Activated B cell treated with CpG ODN at 0.5 μM for 24 hours (primary cell): ENCODE measurements around the gene ATP5F1B. TPM values are rescaled to one million over a fixed set of nuclear protein-coding genes. Genes with fewer than 3 reads are reported as not detected.

Experiments
- ATAC-seq: fragments of 200-7000 bp; cut with Tn5 transposase; one replicate; pipeline ENCODE4 v1.10.0; 2021; ENCODE audit warnings: low read depth, mild to moderate bottlenecking, moderate library complexity
- CTCF ChIA-PET: fragments of 350-600 bp; sonication (Branson Sonifier 250); formaldehyde crosslinking; loops from one replicate; lab custom pipeline; 2021; ENCODE audit warnings: antibody characterized with exemption; lab: Charles Lee
- POLR2A ChIA-PET: fragments of 350-600 bp; sonication (Branson Sonifier 250); formaldehyde crosslinking; loops from one replicate; lab custom pipeline; 2021; ENCODE audit warnings: antibody characterized with exemption; lab: Charles Lee
- DNase-seq: peaks from one replicate; pipeline ENCODE4 v3.0.0; 2022
- H3K27ac Mint-ChIP-seq: one replicate; pipeline ENCODE4 v1.8.0; 2020; ENCODE audit warnings: mixed read lengths
- H3K27me3 Mint-ChIP-seq: one replicate; pipeline ENCODE4 v1.8.0; 2021; ENCODE audit warnings: mixed read lengths
- H3K36me3 Mint-ChIP-seq: one replicate; pipeline ENCODE4 v1.8.0; 2021; ENCODE audit warnings: low read depth, mixed read lengths
- H3K4me1 Mint-ChIP-seq: one replicate; pipeline ENCODE4 v1.8.0; 2021; ENCODE audit warnings: mixed read lengths
- H3K4me3 Mint-ChIP-seq: one replicate; pipeline ENCODE4 v1.8.0; 2020; ENCODE audit warnings: mild to moderate bottlenecking, mixed read lengths
- H3K9me3 Mint-ChIP-seq: one replicate; pipeline ENCODE4 v1.8.0; 2020; ENCODE audit warnings: mixed read lengths
- CTCF ChIP-seq: fragments of 200-600 bp; IDR thresholded peaks from one replicate; pipeline ENCODE4 v1.8.0; 2022; ENCODE audit warnings: antibody characterized with exemption, mild to moderate bottlenecking
- intact Hi-C: fragments of 100-400 bp; cut with micrococcal nuclease; formaldehyde crosslinking; loops from one replicate; pipeline ENCODE4 v1.15.1; 2024
- total RNA-seq: library from RNA; stranded (reverse); gene quantifications from 2 replicates; pipeline ENCODE4 v1.2.3, GENCODE V29; 2022

The ATP5F1B gene
- total RNA-seq, 1 donor from 2014 or later: 499 TPM

- POLR2A ChIA-PET: interaction anchor here (0.6 to 7.4 kb wide), 37 partner anchors 9 to 1069 kb away, joined by 3 to 159 read pairs (median 5); partner anchors contain the start of genes ATP5F1B, BAZ2A, DDIT3 and ESYT1
Measured at GRCh38 chr12:56687223-56688128, 41.7 kb upstream of the ATP5F1B start.

GRCh38 chr12:56684745-56685359 lies 39.1 kb upstream of the ATP5F1B start:
- CTCF ChIA-PET: interaction anchor here (0.9 to 3.7 kb wide), 2 partner anchors 48 to 49 kb away, joined by 3 to 15 read pairs; no protein-coding TSS in a partner anchor
- POLR2A ChIA-PET: interaction anchor here (0.6 to 7.4 kb wide), 15 partner anchors 8 to 968 kb away, joined by 3 to 159 read pairs (median 8); partner anchors contain the start of genes ATP5F1B, BAZ2A, NACA and NEMP1
- Mint-ChIP-seq H3K9me3 (no peaks in the 10 kb centered on the region), H3K27me3 (no peaks in the 10 kb centered on the region), H3K27ac (peak overlapping the region; percentile 99), H3K4me3 (peak overlapping the region; percentile 80), H3K36me3 (peaks cover 51% of the 10 kb centered on the region), H3K4me1 (peaks cover 57% of the 10 kb centered on the region)
- ATAC-seq (no peak), DNase-seq (peak; percentile 13)
- TF ChIP-seq CTCF: no peak
- intact Hi-C loops: loop anchor here (1.0 to 10.0 kb wide), 6 partner anchors 26 to 1067 kb away; partner anchors contain the start of genes CDK4, INHBC, NAB2 and PA2G4

More at GRCh38 chr12:56687223-56688128, 41.7 kb upstream of the ATP5F1B start:
- H3K27ac Mint-ChIP-seq: peak overlapping the region; percentile 99
- no peaks in the 10 kb centered on the region for H3K27me3 Mint-ChIP-seq
- intact Hi-C loops: loop anchor here (1.0 to 10.0 kb wide), 11 partner anchors 28 to 1065 kb away; partner anchors contain the start of genes BAZ2A, CDK4, INHBC and NAB2
- peak overlapping the region; percentile 100 for H3K4me3 Mint-ChIP-seq
- CTCF ChIA-PET: interaction anchor here (0.9 to 3.7 kb wide), 6 partner anchors 11 to 771 kb away, joined by 3 to 15 read pairs (median 5); partner anchors contain the start of gene NACA
- DNase-seq: peak; percentile 62
- TF ChIP-seq CTCF: no peak
- peaks cover 44% of the 10 kb centered on the region for H3K4me1 Mint-ChIP-seq
- peak; percentile 57 for ATAC-seq
- no peaks in the 10 kb centered on the region for H3K9me3 Mint-ChIP-seq
- peaks cover 35% of the 10 kb centered on the region for H3K36me3 Mint-ChIP-seq

- no peak for TF ChIP-seq CTCF
- Mint-ChIP-seq H3K9me3 (no peaks in the 10 kb centered on the region), H3K36me3 (peaks cover 58% of the 10 kb centered on the region), H3K4me3 (peak overlapping the region; percentile 46), H3K4me1 (peaks cover 67% of the 10 kb centered on the region), H3K27me3 (no peaks in the 10 kb centered on the region), H3K27ac (peak overlapping the region; percentile 61)
- ATAC-seq: no peak
- DNase-seq: no peak
- intact Hi-C loops: loop anchor here (10.0 kb wide), 1 partner anchor 752 kb away; the partner anchor contains the start of genes INHBC and R3HDM2
- CTCF ChIA-PET: no interaction called here
- POLR2A ChIA-PET: interaction anchor here (1.1 kb wide), 1 partner anchor 37 kb away, joined by 3 read pairs; no protein-coding TSS in a partner anchor
Measured at GRCh38 chr12:56682323-56682722, 36.5 kb upstream of the ATP5F1B start.

GRCh38 chr12:56679883-56680575 lies 34.2 kb upstream of the ATP5F1B start:
- Mint-ChIP-seq H3K4me3 (no peak overlapping the region), H3K4me1 (peaks cover 62% of the 10 kb centered on the region), H3K27me3 (no peaks in the 10 kb centered on the region), H3K27ac (no peak overlapping the region), H3K36me3 (peaks cover 52% of the 10 kb centered on the region), H3K9me3 (no peaks in the 10 kb centered on the region)
- no peak for DNase-seq
- intact Hi-C loops: loop anchor here (10.0 kb wide), 1 partner anchor 755 kb away; the partner anchor contains the start of genes INHBC and R3HDM2
- POLR2A ChIA-PET: interaction anchor here (0.6 to 3.4 kb wide), 4 partner anchors 8 to 933 kb away, joined by 3 to 19 read pairs (median 3); partner anchors contain the start of gene PTGES3
- no peak for TF ChIP-seq CTCF
- CTCF ChIA-PET: interaction anchor here (0.6 kb wide), 2 partner anchors 39 to 51 kb away, joined by 3 to 5 read pairs; no protein-coding TSS in a partner anchor
- ATAC-seq: no peak
